HG02623 (cell line): ENCODE data around the gene ARHGEF11.
"Not testable (repeated sequence)": the region's sequence is repeated elsewhere in the genome, so short reads cannot be mapped to it uniquely, and the experiment has no call there.

ENCODE experiments used
- ATAC-seq: cut with Tn5 transposase; IDR thresholded peaks from one replicate; pipeline ENCODE4 v1.9.1; 2021; ENCODE audit warnings: moderate library complexity; ENCODE audit not compliant: unreplicated experiment

Gene ARHGEF11

GRCh38 chr1:156933136-156933535 lies 112.4 kb downstream of the ARHGEF11 start:
- no peak for ATAC-seq

DNA sequence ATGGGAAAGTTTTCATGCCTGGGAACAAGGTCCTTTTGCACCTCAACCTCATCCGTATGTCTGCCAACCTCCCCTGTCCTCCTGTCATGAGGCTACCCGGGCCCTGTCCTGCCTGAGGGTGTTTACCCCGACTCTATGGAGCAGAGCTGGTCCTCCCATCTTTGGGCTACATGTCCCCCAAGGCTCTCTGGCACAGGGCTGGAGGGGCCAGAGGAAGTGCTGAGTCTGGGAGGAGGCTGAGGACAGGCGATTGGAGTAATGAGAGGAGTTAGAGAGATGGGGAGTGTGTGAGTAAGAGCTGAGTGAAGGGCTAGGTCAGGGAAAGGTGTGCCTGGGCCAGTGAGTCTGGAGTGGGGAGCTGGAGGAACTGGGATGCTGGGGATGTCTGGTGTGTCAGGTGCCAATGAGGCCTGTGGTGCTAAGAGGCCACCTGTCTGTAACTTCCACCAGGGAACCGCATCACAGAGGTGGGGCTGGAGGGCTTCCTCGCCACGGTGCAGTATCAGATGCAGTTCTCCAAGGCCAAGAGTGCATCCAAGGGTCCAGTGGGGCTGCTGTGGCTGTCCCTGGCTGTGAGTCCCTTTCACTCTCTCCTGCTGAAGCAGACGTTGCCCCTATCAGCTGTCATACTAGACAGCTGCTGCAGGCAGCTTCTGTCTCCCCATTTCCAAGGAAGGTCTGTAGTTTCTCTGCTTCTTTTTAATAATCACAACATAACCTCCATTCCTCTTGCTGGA lies 113.4 kb downstream of the ARHGEF11 start:
- no peak for ATAC-seq

DNA sequence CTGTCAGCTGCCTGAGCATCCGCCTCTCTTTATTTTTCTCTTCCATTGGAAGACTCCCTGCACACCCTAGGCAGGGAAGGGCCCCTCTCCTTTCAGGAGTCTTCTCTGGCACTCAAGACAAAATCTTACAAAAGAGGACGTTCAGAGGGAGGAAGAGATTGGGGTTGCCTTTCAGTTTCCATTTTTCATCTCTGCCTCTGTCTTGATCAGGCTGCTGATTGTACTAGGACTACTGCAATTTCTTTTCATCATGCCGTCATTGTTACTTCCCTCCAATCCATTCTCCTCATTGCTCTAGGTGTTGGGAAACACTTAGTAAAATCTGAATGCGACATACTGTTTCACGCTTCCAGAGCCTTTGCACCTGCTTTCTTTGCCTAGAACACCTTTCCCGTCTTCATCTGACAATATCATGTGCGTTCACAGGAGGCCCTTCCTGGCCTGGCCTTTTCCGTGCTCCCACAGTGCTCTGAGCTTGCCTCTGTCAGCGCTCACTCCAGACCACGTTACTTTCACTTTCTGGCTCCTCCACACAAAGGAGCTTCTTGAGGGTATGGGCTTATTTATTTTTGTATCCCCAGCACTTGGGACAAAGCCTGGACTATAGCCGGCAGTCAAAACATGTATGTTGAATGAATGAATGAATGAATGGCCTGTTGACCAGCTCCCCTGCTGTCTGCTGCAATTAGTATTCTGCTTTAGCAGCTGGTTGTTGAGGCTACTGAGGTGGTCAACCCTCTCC lies 114.2 kb downstream of the ARHGEF11 start:
- ATAC-seq = no peak

DNA sequence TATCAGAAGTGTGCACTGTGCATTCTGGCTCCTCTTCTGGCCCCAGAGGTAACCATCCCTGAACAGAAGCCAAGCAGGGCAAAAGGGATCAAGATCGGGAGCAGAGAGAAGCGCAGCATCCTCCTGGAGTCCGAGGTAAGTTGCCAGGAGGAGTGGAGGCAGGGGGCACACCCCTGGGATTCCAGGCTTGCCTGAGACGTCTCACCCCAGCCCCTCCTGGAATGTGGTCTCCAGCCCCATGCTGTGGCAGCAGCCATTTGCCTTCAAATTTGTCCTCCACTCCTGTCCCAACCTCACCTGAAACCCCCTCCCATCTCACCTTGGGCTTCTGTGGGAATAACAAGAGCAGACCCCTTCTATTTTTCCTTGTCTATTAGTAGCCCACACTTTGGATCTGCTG lies 115.1 kb downstream of the ARHGEF11 start:
- no peak for ATAC-seq

- ATAC-seq = no peak
Measured at GRCh38 chr1:156929596-156930238, 115.8 kb downstream of the ARHGEF11 start.

- ATAC-seq = no peak
Measured at GRCh38 chr1:156928043-156928602, 117.4 kb downstream of the ARHGEF11 start.

DNA sequence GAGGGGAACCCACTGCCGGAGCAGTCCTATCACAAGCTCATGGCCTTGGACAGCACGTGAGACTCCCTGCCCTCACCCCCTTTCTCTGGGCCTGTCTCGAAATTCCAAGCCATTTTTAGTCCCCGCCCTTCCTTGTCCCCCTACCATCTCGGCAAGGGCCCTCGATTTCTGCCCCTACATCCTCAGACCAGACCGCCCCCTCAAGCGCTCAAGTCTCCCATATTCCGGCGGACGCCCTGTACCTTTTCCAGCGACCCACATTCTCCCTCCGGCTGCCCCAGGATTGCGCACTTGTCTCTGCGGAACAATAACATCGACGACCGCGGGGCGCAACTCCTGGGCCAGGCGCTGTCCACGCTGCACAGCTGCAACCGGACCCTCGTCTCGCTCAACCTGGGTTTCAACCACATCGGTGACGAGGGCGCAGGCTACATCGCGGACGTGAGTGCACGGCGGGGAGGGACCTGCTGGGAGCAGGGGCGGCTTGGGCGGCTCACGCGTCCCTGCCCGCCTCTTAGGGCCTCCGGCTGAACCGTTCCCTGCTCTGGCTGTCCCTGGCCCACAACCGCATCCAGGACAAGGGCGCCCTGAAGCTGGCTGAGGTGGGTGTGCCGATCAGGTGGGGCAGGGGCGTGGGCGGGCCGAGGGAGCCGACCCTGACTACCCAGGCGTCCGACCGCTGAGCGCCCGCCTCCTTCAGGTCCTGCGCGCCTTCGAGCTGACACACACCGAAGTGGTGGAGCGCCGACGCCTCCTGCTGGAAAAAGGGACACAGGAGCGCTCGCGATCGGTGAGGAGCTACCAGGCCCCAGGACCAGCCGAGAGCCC lies 118.1 kb downstream of the ARHGEF11 start:
- ATAC-seq = no peak

GRCh38 chr1:156926695-156927094 lies 118.8 kb downstream of the ARHGEF11 start:
- not testable (repeated sequence) for ATAC-seq

DNA sequence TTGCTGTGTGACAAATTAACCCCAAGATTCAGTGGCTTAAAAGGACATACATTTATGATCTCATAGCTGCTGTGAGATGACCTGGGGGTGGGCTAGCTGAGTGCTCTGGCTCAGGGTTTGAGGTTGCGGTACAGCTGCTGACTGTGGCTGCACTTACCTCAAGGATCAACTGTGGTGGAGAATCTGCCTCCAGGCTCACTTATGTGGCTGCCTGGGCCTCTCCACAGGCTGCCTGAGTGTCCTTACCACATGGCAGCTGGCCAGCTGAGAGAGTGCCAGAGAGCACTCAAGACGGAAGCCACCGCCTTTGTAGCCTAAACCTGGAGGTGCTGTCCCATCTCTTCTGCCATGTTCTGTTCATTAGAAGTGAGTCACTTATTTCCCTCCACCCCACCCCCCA lies 119.4 kb downstream of the ARHGEF11 start:
- no peak for ATAC-seq

GRCh38 chr1:156925154-156926010 lies 120.2 kb downstream of the ARHGEF11 start:
- no peak for ATAC-seq

DNA sequence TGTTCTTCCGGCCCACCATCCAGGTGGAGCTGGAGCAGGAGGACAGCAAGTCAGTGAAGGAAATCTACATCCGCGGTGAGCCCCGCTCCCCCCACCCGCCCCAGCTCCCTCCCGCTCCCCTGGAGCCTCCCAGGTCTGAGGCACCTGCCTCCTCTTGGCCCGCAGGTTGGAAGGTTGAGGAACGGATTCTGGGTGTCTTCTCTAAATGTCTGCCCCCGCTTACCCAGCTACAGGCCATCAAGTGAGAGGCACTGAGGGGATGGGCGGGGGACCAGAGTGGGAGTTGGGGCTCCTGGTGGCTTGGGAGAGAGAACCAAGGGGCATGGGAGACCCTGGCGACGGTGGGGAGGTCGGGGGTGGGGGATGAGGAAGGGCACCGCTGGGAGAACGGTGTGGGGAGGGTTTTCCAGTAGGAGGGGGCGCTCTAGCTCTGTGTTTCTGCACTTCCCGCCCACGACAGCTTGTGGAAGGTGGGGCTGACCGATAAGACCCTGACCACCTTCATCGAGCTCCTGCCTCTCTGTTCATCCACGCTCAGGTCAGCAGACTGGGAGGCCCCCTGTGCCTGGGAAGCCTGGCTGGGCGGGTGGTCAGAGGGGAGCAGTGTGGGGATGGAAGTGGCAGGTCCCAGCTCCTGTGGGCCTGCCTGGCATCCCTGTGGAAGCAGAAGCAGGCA lies 120.9 kb downstream of the ARHGEF11 start:
- no peak for ATAC-seq

GRCh38 chr1:156923670-156924477 lies 121.7 kb downstream of the ARHGEF11 start:
- ATAC-seq = no peak

DNA sequence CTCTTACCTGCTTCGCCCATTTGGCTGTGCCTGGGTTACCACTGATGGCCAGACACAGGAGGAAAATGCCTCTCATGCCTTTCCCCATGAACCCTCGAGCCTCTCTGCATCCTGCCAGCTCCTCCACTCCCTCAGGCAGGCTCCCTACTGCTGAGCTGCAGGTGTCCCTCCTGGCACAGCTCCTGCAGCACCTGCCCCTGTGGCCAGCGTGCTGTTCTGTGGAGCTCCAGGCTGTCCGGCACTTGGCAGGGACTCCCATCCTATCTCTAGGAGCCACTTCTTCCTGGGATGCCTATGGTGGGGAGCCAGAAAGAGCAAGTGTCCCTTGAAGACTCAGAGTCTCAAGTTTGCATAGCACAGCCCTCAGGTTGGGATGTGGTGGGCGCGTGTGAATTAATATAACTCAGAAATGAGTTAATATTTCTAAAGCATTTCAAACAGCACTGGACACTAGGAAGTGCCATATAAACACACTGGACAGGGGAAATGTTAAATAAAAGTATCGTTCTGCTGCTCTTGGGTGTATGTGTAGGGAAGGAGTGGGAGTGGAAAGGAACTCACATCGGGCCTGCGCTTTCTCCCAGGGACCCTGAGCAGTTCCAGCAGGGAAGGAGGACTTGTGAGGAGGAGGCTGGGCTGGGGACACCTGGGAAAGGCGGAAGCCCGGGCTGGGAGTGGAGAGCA lies 122.4 kb downstream of the ARHGEF11 start:
- no peak for ATAC-seq

- no peak for ATAC-seq
Measured at GRCh38 chr1:156921053-156921529, 124.5 kb downstream of the ARHGEF11 start.

- no peak for ATAC-seq
Measured at GRCh38 chr1:156920233-156921052, 125.1 kb downstream of the ARHGEF11 start, which contains the start of gene LRRC71. LRRC71 (plus strand) TSS chr1:156920632; CDS start chr1:156920804, 172 bp downstream.

DNA sequence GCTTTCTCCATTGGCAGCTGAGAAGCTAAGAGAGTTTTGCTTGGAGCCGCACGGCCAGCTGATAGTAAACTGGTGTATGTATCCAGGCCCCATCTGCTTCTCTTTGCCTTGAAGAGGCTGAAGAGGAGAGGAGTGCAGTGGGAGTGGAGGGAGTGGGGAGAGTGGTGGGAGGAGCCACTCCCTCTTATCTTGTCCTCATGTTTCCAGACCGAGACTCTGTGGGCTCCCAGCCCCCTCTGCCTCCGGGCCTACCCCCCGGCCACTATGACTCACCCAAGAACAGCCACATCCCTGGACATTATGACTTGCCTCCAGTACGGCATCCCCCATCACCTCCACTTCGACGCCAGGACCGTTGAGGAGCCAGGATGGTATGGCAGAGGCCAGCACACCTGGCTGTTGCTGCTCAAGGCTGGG lies 131.1 kb downstream of the ARHGEF11 start:
- no peak for ATAC-seq
